Tibial nerve (tissue), 3 donors: ENCODE results near the gene IFT20.

Source experiments
- CTCF ChIP-seq, 5 experiments: fragments of 200-600 bp in 3 of 5; fragments of 450-650 bp in 2 of 5; sonication (generic) in 3 of 5; IDR thresholded peaks; one replicate each; pipeline ENCODE4 v1.5.1; 2016 to 2019; ENCODE audit warnings: antibody characterized with exemption in 5 of 5, mild to moderate bottlenecking in 3 of 5, moderate library complexity in 2 of 5
- POLR2A ChIP-seq, 2 donors: fragments of 450-650 bp; IDR thresholded peaks; one replicate each; pipeline ENCODE4 v1.6.1; 2017; ENCODE audit warnings: antibody characterized with exemption in 2 of 2, mild to moderate bottlenecking in 2 of 2, moderate library complexity in 2 of 2

- TF ChIP-seq CTCF (IDR thresholded peaks at IDR 0.05) (peak in 3 of 5 experiments; percentile 8 to 61 (median 24)), POLR2A (IDR thresholded peaks at IDR 0.05) (peak; percentile 74 to 85)
Measured at GRCh38 chr17:28357061-28357900, 22.0 kb upstream of the IFT20 start, which contains the start of gene POLDIP2.
